Measurements from ENCODE around the gene HDAC11. TPM values are rescaled to one million over a fixed set of nuclear protein-coding genes. Genes with fewer than 3 reads are reported as not detected.

HDAC11 gene
- total RNA-seq, 1 donor from 2014 or later = 19.7 TPM

DNA sequence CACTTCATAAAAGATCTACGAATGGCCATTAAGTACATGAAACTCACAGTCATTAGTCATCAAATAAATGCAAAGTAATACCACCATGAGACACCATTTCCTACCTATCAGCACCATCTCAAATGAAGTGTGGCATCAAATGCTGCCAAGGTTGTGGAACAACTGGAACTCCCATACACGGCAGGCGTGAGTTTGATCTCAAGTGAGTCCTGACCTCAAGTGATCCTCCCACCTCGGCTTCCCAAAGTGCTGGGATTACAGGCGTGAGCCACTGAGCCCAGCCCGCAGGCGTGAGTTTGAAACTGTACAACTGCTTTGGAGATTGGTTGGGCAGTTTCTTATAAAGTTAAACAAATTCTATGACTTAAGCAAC is 28.8 kb upstream of the HDAC11 start:
- no peak for TF ChIP-seq CTCF (IDR thresholded peaks at IDR 0.05; ENCODE audit: insufficient read depth, low read length, severe bottlenecking)
- Histone ChIP-seq H3K4me3 (ENCODE audit: low read depth, low read length) (peak overlapping the region; percentile 48), H3K36me3 (ENCODE audit: control insufficient read depth, insufficient read depth, low read length) (no peaks in the 10 kb centered on the region), H3K27me3 (ENCODE audit: control insufficient read depth, insufficient read depth, low read length) (no peaks in the 10 kb centered on the region)
- FAIRE-seq = no peak
- peak; percentile 77 for DNase-seq (ENCODE audit: low read depth)

DNA sequence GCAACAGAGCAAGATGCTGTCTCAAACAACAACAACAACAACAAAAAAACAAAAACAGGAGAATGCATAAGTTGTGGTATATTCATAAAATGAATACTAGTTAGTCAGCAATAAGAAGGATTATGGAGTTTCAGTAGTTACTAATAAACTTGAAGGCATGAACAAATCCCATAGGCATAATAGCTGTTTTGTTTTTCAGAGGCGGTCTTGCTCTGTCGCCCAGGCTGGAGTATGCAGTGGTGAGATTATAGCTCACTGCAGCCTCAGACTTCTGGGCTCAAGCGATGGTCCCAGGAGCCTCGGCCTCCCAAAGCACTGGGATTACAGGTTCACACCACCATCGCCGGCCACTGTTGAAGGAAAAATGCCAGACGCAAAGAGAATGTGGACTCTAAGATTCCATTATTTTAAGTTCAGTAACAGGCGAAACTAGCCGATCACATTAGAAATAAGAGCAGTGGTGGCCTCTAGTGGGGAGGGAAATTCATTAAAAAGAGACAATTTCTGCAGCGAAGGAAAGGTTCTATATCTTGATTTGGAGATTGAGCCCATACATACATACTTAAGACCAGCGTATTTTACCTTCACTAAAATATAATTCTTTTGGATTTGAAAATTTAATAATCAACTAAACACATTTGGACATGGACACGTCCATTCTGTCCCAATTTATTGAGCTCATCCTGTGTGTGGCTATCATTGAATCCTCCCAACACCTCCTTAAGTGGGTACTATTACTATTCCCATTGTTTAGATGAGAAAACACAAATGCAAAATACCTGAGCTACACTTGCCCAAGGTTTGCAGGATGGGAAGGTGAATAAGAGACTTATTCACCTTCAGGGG is 27.4 kb upstream of the HDAC11 start:
- no peak overlapping the region for H3K4me3 ChIP-seq (ENCODE audit: low read depth, low read length)
- H3K36me3 ChIP-seq (ENCODE audit: control insufficient read depth, insufficient read depth, low read length) = no peaks in the 10 kb centered on the region
- peak; percentile 38 for DNase-seq (ENCODE audit: low read depth)
- TF ChIP-seq CTCF (IDR thresholded peaks at IDR 0.05; ENCODE audit: insufficient read depth, low read length, severe bottlenecking) = peak; percentile 41
- H3K27me3 ChIP-seq (ENCODE audit: control insufficient read depth, insufficient read depth, low read length) = no peaks in the 10 kb centered on the region
- no peak for FAIRE-seq

GRCh38 chr3:13455644-13456043 is 24.5 kb upstream of the HDAC11 start:
- TF ChIP-seq CTCF (IDR thresholded peaks at IDR 0.05; ENCODE audit: insufficient read depth, low read length, severe bottlenecking) = no peak
- FAIRE-seq = no peak
- no peak overlapping the region for H3K4me3 ChIP-seq (ENCODE audit: low read depth, low read length)
- DNase-seq (ENCODE audit: low read depth) = no peak
- H3K36me3 ChIP-seq (ENCODE audit: control insufficient read depth, insufficient read depth, low read length) = no peaks in the 10 kb centered on the region
- no peaks in the 10 kb centered on the region for H3K27me3 ChIP-seq (ENCODE audit: control insufficient read depth, insufficient read depth, low read length)

GRCh38 chr3:13457593-13457992 is 22.5 kb upstream of the HDAC11 start:
- no peak for DNase-seq (ENCODE audit: low read depth)
- H3K36me3 ChIP-seq (ENCODE audit: control insufficient read depth, insufficient read depth, low read length) = no peaks in the 10 kb centered on the region
- FAIRE-seq = no peak
- no peak for TF ChIP-seq CTCF (IDR thresholded peaks at IDR 0.05; ENCODE audit: insufficient read depth, low read length, severe bottlenecking)
- H3K4me3 ChIP-seq (ENCODE audit: low read depth, low read length) = no peak overlapping the region
- H3K27me3 ChIP-seq (ENCODE audit: control insufficient read depth, insufficient read depth, low read length) = no peaks in the 10 kb centered on the region

GRCh38 chr3:13459605-13460340 is 20.3 kb upstream of the HDAC11 start:
- DNase-seq (ENCODE audit: low read depth) = no peak
- no peak for FAIRE-seq
- TF ChIP-seq CTCF (IDR thresholded peaks at IDR 0.05; ENCODE audit: insufficient read depth, low read length, severe bottlenecking) = no peak
- H3K27me3 ChIP-seq (ENCODE audit: control insufficient read depth, insufficient read depth, low read length) = no peaks in the 10 kb centered on the region
- H3K36me3 ChIP-seq (ENCODE audit: control insufficient read depth, insufficient read depth, low read length) = no peaks in the 10 kb centered on the region
- H3K4me3 ChIP-seq (ENCODE audit: low read depth, low read length) = no peak overlapping the region
